ELR (cell line): ENCODE measurements around the gene ZFP36.
A peak's percentile ranks its signal among the peaks of the same experiment; 100 is the strongest.

Experiments used
- DNase-seq: peaks from one replicate; pipeline ENCODE4 v3.0.0-alpha.2; 2015; ENCODE audit warnings: low read depth

ZFP36 gene

GRCh38 chr19:39405958-39406655, 540 bp upstream of the ZFP36 start:
- DNase-seq, result no peak

GRCh38 chr19:39407410-39407659, 688 bp downstream of the ZFP36 start:
- DNase-seq, result no peak

DNA sequence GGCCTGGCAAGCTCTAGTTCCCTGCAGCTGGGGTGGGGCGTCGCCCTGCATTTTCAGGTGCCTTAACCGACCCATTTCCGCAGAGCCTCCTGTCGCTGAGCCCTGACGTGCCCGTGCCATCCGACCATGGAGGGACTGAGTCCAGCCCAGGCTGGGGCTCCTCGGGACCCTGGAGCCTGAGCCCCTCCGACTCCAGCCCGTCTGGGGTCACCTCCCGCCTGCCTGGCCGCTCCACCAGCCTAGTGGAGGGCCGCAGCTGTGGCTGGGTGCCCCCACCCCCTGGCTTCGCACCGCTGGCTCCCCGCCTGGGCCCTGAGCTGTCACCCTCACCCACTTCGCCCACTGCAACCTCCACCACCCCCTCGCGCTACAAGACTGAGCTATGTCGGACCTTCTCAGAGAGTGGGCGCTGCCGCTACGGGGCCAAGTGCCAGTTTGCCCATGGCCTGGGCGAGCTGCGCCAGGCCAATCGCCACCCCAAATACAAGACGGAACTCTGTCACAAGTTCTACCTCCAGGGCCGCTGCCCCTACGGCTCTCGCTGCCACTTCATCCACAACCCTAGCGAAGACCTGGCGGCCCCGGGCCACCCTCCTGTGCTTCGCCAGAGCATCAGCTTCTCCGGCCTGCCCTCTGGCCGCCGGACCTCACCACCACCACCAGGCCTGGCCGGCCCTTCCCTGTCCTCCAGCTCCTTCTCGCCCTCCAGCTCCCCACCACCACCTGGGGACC, 1.2 kb downstream of the ZFP36 start:
- peak; percentile 33 for DNase-seq

GRCh38 chr19:39408392-39409207, 2.0 kb downstream of the ZFP36 start:
- DNase-seq, result peak; percentile 36

DNA sequence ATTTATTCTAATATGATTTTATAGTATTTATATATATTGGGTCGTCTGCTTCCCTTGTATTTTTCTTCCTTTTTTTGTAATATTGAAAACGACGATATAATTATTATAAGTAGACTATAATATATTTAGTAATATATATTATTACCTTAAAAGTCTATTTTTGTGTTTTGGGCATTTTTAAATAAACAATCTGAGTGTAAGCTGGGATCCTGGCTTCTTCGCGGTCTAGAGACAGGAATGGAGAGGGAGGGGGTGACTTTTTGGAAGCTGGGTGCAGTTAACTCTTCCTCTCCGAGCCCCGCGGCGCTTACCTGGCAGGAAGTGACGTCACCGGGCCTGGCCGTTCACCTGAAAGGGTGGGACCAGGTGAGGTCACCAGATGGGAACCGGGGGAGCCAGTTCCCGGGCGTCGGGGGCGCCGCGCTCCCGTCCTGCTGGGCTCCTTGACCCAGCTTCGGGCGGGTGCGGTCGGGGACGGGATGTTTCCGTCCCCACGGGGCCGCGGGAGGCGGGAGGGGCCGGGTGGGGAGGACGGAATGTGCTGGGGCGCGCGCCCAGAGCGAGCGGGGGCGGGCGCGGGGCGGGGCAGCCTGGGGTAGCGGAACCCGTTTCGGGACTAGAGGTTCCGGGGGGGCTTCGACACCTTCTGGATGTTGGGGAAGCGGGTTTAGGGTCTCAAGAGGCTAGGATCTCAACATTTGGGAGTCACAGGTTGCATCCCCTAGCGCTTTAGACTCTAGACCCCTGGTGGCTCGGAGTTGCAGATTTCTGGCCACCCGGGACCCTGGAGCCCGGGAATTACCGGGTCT, 2.8 kb downstream of the ZFP36 start:
- DNase-seq, result peak; percentile 66

DNA sequence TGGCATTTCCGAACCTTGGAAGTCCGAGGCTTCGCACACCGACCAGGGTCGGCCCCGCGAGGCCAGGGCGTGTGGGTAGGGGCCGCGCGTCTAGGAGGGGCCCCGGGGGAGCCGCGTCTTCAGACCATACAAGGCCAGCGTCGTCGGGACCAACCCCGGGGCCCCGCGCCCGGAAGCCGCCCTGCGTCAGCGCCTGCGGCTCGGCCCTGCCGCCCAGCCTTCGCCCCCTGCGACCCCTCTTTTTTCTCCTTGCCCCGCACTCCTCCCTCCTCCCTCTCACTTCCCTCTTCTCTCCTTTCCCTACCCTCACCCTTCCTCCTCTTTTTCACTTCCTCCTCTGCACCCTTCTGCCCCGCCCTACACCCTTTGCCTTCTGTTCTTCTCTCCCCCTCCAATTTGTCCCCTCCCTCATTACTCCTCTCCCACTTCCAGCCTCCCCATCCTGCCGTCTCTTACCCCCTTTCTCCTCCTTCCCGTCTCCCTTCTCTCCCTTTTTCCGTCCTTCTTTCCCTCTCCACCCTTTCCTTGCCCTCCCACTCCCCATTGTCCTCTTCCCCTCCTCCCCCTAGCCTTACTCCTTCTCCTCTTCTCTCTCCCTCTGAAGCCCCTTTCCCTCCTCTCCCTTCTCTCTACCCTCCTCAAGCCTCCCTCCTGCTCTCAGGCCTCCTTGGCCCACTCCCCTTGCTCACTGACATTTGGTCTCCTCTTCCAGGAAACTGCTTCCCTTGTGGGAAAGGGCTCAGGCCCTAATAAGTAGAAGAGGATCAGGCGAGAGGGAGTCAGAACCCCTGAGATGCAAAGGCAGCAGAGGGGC, 3.6 kb downstream of the ZFP36 start:
- DNase-seq, result peak; percentile 44

GRCh38 chr19:39410831-39411080, 4.1 kb downstream of the ZFP36 start:
- no peak for DNase-seq

DNA sequence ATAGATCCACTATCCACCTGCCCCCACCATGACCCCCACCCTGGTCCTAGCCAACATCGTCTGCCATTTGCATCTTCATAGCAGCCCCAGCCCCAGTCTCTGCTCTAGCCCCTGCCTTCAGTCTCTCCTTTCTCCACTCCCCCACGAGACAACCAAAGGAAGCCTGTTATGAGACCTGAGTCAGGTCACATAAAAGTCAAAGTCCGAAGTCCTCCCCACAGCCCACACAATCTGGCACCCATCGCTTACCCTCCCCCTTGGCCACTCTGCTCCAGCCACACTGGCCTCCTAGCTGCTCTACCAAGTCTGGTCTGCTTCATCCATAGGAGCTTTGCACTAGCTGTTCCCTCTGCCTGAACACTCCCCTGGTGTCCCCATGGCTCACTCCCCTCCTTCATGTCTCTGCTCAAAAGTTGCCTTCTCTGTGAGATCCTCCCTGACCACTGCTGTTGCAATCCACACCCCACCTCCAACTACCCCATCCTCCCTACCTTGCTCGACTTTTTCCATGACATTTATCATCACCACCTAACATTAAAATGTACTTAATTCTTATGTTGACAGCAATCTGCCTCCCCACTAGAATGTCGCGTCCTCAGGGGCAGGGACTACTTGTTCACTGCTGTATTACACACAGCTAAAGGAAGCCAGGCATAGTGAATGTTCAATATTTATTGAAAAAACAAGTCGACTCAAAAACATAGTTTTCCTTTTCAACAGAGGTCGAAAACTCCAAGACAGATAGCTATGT, 4.6 kb downstream of the ZFP36 start:
- DNase-seq, result no peak

GRCh38 chr19:39411832-39412099, 5.1 kb downstream of the ZFP36 start:
- peak; percentile 94 for DNase-seq

- peak; percentile 99 for DNase-seq
Observed at GRCh38 chr19:39412100-39412866, 5.6 kb downstream of the ZFP36 start, which contains the start of gene PLEKHG2. Gene PLEKHG2, plus strand, starts transcription at chr19:39412669. Its CDS starts 1,418 bp downstream, at chr19:39414087.

DNA sequence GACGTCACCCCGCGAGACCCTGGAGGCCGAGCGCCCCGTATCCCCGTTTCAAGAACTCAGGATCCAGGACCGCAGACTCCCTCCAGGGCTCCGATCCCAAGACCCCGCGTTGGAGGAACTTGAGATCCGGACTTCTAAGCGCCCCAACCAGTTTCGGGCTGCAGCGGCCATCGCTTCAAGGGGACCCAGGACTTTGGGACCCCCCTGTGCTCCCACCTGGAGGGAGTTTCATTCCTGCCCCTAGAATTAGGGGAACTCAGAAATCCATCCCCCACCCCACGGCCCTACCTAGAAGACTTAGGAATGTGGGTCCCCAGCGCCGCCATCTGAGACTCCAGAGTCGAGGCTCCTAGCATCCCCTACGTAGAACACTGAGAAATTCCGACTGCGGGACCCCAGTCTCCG, 6.2 kb downstream of the ZFP36 start:
- DNase-seq, result no peak

GRCh38 chr19:39413272-39413910, 6.7 kb downstream of the ZFP36 start:
- peak; percentile 42 for DNase-seq

DNA sequence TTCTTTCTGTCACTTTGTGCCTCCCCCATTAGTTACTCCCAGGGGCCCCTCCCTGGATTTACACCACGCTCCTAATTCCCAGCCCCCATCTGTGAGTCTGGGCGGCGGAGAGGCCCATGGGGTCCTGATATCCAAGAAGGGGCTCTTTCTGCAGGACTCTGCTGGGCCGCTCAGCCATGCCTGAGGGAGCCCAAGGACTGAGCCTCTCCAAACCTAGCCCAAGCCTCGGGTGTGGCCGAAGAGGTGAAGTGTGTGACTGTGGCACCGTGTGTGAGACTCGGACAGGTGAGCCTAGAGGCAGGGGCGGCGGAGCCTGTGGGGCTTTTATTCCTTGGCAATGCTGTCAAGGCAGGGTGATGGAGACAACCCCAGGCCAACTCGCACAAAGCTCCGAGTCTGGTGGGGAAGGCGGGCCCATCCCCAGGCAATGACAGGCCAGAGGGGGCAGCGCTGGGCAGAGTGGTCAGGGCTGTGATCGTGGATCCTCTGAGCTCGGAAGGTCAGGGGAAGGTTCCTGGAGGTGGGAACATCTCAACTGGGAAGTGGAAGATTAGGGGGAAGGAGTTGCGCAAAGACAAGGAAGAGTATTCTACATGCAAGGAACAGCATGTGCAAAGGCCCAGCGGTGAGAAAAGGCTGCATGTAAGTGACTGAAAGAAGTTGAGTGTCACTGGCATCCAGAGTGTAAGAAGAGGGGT, 7.4 kb downstream of the ZFP36 start:
- DNase-seq, result peak; percentile 42

GRCh38 chr19:39415111-39416046, 8.7 kb downstream of the ZFP36 start:
- no peak for DNase-seq

- DNase-seq, result no peak
Observed at GRCh38 chr19:39416152-39417120, 9.8 kb downstream of the ZFP36 start.

- no peak for DNase-seq
Observed at GRCh38 chr19:39417463-39418181, 11.0 kb downstream of the ZFP36 start.
